ENCODE data around the gene GID8. TPM values are rescaled to one million over a fixed set of nuclear protein-coding genes. Genes with fewer than 3 reads are reported as not detected.
A peak's percentile ranks its signal among the peaks of the same experiment; 100 is the strongest.

The GID8 gene
- total and polyA plus RNA-seq, 2 of the 4 experiments (the other 2 are of a cell fraction), result 21.5 to 33.9 TPM

GRCh38 chr20:62971950-62972844, 34.2 kb downstream of the GID8 start:
- Histone ChIP-seq H2AK5ac (ENCODE audit: low read depth, low read length) (no peak overlapping the region; the same call in 1 of the 2 replicates), H2BK15ac (ENCODE audit: low read depth, low read length) (no peak overlapping the region), H3K56ac (ENCODE audit: extremely low read depth, insufficient read depth, low read length) (no peak overlapping the region), H2BK20ac (ENCODE audit: low read depth, low read length) (no peak overlapping the region), H4K20me1 (ENCODE audit: insufficient read depth, low read length) (no peaks in the 10 kb centered on the region), H3K9me3 (ENCODE audit: control insufficient read depth, insufficient read depth, low read length) (no peaks in the 10 kb centered on the region), H3K4me3 (ENCODE audit: insufficient read depth, low read depth, low read length) (peak overlapping the region; percentile 20; the same call in 1 of the 2 replicates), H3K9ac (ENCODE audit: low read depth, low read length) (no peak overlapping the region), H3K4me2 (ENCODE audit: low read depth, low read length) (peak overlapping the region; percentile 78; the same call in 1 of the 2 replicates), H4K91ac (ENCODE audit: insufficient read depth, low read depth, low read length) (no peak overlapping the region), H2BK5ac (ENCODE audit: low read depth, low read length, poor library complexity, severe bottlenecking) (peak overlapping the region; percentile 2), H2AK9ac (replicated peaks; ENCODE audit: low read depth, low read length, poor library complexity) (no peak overlapping the region), H3K27ac (ENCODE audit: insufficient read depth, low read length) (no peak overlapping the region), H4K8ac (ENCODE audit: low read depth in 2 of 2, low read length in 2 of 2) (no peak overlapping the region), H3K79me1 (ENCODE audit: low read depth in 1 of 2, low read length in 2 of 2) (no peaks in the 10 kb centered on the region), H3K36me3 (ENCODE audit: control insufficient read depth, insufficient read depth, low read length) (no peaks in the 10 kb centered on the region), H3K23ac (ENCODE audit: low read depth, low read length) (peak overlapping the region; percentile 69; the same call in 1 of the 2 replicates), H3K14ac (replicated peaks; ENCODE audit: low read depth, low read length) (no peak overlapping the region), H4K5ac (ENCODE audit: low read depth, low read length) (no peak overlapping the region), H3K27me3 (ENCODE audit: control insufficient read depth, insufficient read depth, low read length) (peaks cover 68% of the 10 kb centered on the region), H3K4ac (ENCODE audit: low read depth, low read length) (no peak overlapping the region), H2BK120ac (ENCODE audit: low read depth, low read length) (no peak overlapping the region), H3K18ac (ENCODE audit: low read depth, low read length) (no peak overlapping the region), H3K9me1 (ENCODE audit: insufficient read depth, low read length) (no peaks in the 10 kb centered on the region), H3K4me1 (ENCODE audit: control insufficient read depth, insufficient read depth, low read length) (no peaks in the 10 kb centered on the region), H2AFZ (replicated peaks; ENCODE audit: low read length, poor library complexity) (peak overlapping the region; percentile 85)
- WGBS, 2 experiments (ENCODE audit: extremely low coverage in 2 of 2, insufficient read length in 1 of 2), result 4% methylated on average over 16 of the region's 38 CpGs; no CpG with 5 or more reads in 1 of the 2 experiments
- BruUV-seq (replicated peaks), result no TSS peak
- intact Hi-C loops (cut with micrococcal nuclease) (loop anchor here (1.0 kb wide), 2 partner anchors 37 to 72 kb away; no protein-coding TSS in a partner anchor), in situ Hi-C loops (cut with MboI; ENCODE audit: low sequenced_read_pairs) (no loop called here), dilution Hi-C loops (cut with HindIII; ENCODE audit: low sequenced_read_pairs, unreplicated experiment) (no loop called here)
- ATAC-seq (ENCODE audit: low read depth) (peak; percentile 99), DNase-seq (peak; percentile 69)
- CTCF ChIA-PET, result interaction anchor here (0.6 to 1.4 kb wide), 7 partner anchors 9 to 37 kb away, joined by 3 to 12 read pairs (median 3); no protein-coding TSS in a partner anchor
- peak; percentile 30; the same call in 1 of the 2 replicates for TF ChIP-seq MAZ (IDR thresholded peaks at IDR 0.05; ENCODE audit: borderline replicate concordance, low read depth, low read length)
- TF ChIP-seq SMC3 (IDR thresholded peaks at IDR 0.05; ENCODE audit: low read depth, low read length), result peak; percentile 75
- peak; percentile 94 for TF ChIP-seq RAD21 (IDR thresholded peaks at IDR 0.05; ENCODE audit: low read length)
- 0 out of 2 replicates have a peak, but pooled peaks have one; percentile 30 for TF ChIP-seq POLR2A (IDR thresholded peaks at IDR 0.05; ENCODE audit: low read depth, low read length)
- TF ChIP-seq, protein P1, sequence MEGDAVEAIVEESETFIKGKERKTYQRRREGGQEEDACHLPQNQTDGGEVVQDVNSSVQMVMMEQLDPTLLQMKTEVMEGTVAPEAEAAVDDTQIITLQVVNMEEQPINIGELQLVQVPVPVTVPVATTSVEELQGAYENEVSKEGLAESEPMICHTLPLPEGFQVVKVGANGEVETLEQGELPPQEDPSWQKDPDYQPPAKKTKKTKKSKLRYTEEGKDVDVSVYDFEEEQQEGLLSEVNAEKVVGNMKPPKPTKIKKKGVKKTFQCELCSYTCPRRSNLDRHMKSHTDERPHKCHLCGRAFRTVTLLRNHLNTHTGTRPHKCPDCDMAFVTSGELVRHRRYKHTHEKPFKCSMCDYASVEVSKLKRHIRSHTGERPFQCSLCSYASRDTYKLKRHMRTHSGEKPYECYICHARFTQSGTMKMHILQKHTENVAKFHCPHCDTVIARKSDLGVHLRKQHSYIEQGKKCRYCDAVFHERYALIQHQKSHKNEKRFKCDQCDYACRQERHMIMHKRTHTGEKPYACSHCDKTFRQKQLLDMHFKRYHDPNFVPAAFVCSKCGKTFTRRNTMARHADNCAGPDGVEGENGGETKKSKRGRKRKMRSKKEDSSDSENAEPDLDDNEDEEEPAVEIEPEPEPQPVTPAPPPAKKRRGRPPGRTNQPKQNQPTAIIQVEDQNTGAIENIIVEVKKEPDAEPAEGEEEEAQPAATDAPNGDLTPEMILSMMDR (conservative IDR thresholded peaks at IDR 0.05; ENCODE audit: low read depth, low read length), result peak; percentile 94
- TF ChIP-seq CEBPB (IDR thresholded peaks at IDR 0.05; ENCODE audit: low read depth, low read length), result no peak
- no peak for TF ChIP-seq MXI1 (IDR thresholded peaks at IDR 0.05; ENCODE audit: borderline replicate concordance, low read depth, low read length)
- POLR2A ChIA-PET (ENCODE audit: unreplicated experiment), result no interaction called here

Data from IMR-90 (cell line).